Stimulated activated memory B cell treated with anti-CD40 and anti-IgM and Interleukin-4, amounts not matched to agents 10 μg/mL and 1 μg/mL and 100 μg/mL, for 72 hours (primary cell): Measurements from ENCODE around the gene LIG1.
A peak's percentile ranks its signal among the peaks of the same experiment; 100 is the strongest.

ENCODE experiments used
- ATAC-seq: fragments of 150-1000 bp; cut with Tn5 transposase; 2 replicates; pipeline ENCODE4 v1.10.0; 2021
- H3K27ac Mint-ChIP-seq: one replicate; pipeline ENCODE4 v1.8.0; 2022; ENCODE audit warnings: mild to moderate bottlenecking, mixed read lengths
- H3K27me3 Mint-ChIP-seq: one replicate; pipeline ENCODE4 v1.8.0; 2022; ENCODE audit warnings: mixed read lengths
- H3K36me3 Mint-ChIP-seq: one replicate; pipeline ENCODE4 v1.8.0; 2022; ENCODE audit warnings: mixed read lengths
- H3K4me1 Mint-ChIP-seq: one replicate; pipeline ENCODE4 v1.8.0; 2022; ENCODE audit warnings: mixed read lengths
- H3K4me3 Mint-ChIP-seq: one replicate; pipeline ENCODE4 v1.8.0; 2022; ENCODE audit warnings: mild to moderate bottlenecking, moderate library complexity, mixed read lengths
- H3K9me3 Mint-ChIP-seq: one replicate; pipeline ENCODE4 v1.8.0; 2022; ENCODE audit warnings: mixed read lengths

LIG1 gene

GRCh38 chr19:48169939-48170803 lies at the start of gene LIG1, which contains the start of gene ZSWIM9:
Gene LIG1, minus strand, starts transcription at chr19:48170344. Its CDS starts 4,778 bp downstream, at chr19:48165566.
Gene ZSWIM9, plus strand, starts transcription at chr19:48170680. Its CDS starts 1,123 bp downstream, at chr19:48171803.
- peak; percentile 96 for ATAC-seq
- H3K4me1 Mint-ChIP-seq = peaks cover 22% of the 10 kb centered on the region
- no peaks in the 10 kb centered on the region for H3K27me3 Mint-ChIP-seq
- no peaks in the 10 kb centered on the region for H3K9me3 Mint-ChIP-seq
- H3K36me3 Mint-ChIP-seq = peaks cover 26% of the 10 kb centered on the region
- peak within 1 kb of the TSS; percentile 90 for H3K27ac Mint-ChIP-seq
- peak within 1 kb of the TSS; percentile 90 for H3K4me3 Mint-ChIP-seq

GRCh38 chr19:48218997-48219396 lies 48.9 kb upstream of the LIG1 start:
- H3K36me3 Mint-ChIP-seq = peaks cover 54% of the 10 kb centered on the region
- no peak for ATAC-seq
- no peak overlapping the region for H3K27ac Mint-ChIP-seq
- no peaks in the 10 kb centered on the region for H3K4me1 Mint-ChIP-seq
- no peaks in the 10 kb centered on the region for H3K27me3 Mint-ChIP-seq
- H3K4me3 Mint-ChIP-seq = no peak overlapping the region
- no peaks in the 10 kb centered on the region for H3K9me3 Mint-ChIP-seq

GRCh38 chr19:48216933-48217332 lies 46.8 kb upstream of the LIG1 start:
- H3K4me3 Mint-ChIP-seq = no peak overlapping the region
- no peaks in the 10 kb centered on the region for H3K27me3 Mint-ChIP-seq
- no peak overlapping the region for H3K27ac Mint-ChIP-seq
- peaks cover 63% of the 10 kb centered on the region for H3K36me3 Mint-ChIP-seq
- no peaks in the 10 kb centered on the region for H3K9me3 Mint-ChIP-seq
- no peak for ATAC-seq
- H3K4me1 Mint-ChIP-seq = no peaks in the 10 kb centered on the region

- H3K36me3 Mint-ChIP-seq = peaks cover 65% of the 10 kb centered on the region
- H3K9me3 Mint-ChIP-seq = no peaks in the 10 kb centered on the region
- peaks cover 7% of the 10 kb centered on the region for H3K4me1 Mint-ChIP-seq
- no peak overlapping the region for H3K27ac Mint-ChIP-seq
- no peak overlapping the region for H3K4me3 Mint-ChIP-seq
- no peaks in the 10 kb centered on the region for H3K27me3 Mint-ChIP-seq
- no peak for ATAC-seq
These were observed 43.8 kb upstream of the LIG1 start for GRCh38 chr19:48213959-48214358.

- Mint-ChIP-seq H3K27ac (peak overlapping the region; percentile 55), H3K4me1 (peaks cover 24% of the 10 kb centered on the region), H3K9me3 (no peaks in the 10 kb centered on the region), H3K27me3 (no peaks in the 10 kb centered on the region), H3K4me3 (no peak overlapping the region), H3K36me3 (peaks cover 41% of the 10 kb centered on the region)
- no peak for ATAC-seq
These were observed 39.9 kb upstream of the LIG1 start for GRCh38 chr19:48210005-48210404.

GRCh38 chr19:48206397-48207093 lies 36.4 kb upstream of the LIG1 start:
- Mint-ChIP-seq H3K4me3 (no peak overlapping the region), H3K9me3 (no peaks in the 10 kb centered on the region), H3K27ac (peak overlapping the region; percentile 77)

GRCh38 chr19:48203794-48204628 lies 33.9 kb upstream of the LIG1 start:
- no peaks in the 10 kb centered on the region for H3K27me3 Mint-ChIP-seq
- H3K36me3 Mint-ChIP-seq = peaks cover under 1% of the 10 kb centered on the region
- no peak overlapping the region for H3K27ac Mint-ChIP-seq
- peak; percentile 100 for ATAC-seq
- no peak overlapping the region for H3K4me3 Mint-ChIP-seq
- no peaks in the 10 kb centered on the region for H3K9me3 Mint-ChIP-seq
- H3K4me1 Mint-ChIP-seq = peaks cover 17% of the 10 kb centered on the region

More at GRCh38 chr19:48206397-48207093, 36.4 kb upstream of the LIG1 start:
- Mint-ChIP-seq H3K4me1 (peaks cover 24% of the 10 kb centered on the region), H3K27me3 (no peaks in the 10 kb centered on the region), H3K36me3 (peaks cover 15% of the 10 kb centered on the region)
- no peak for ATAC-seq

- Mint-ChIP-seq H3K9me3 (no peaks in the 10 kb centered on the region), H3K4me3 (no peak overlapping the region), H3K27ac (no peak overlapping the region), H3K4me1 (peaks cover 17% of the 10 kb centered on the region), H3K27me3 (no peaks in the 10 kb centered on the region), H3K36me3 (peaks cover 5% of the 10 kb centered on the region)
- ATAC-seq = no peak
These were observed 33.2 kb upstream of the LIG1 start for GRCh38 chr19:48203222-48203793.

- H3K27ac Mint-ChIP-seq = no peak overlapping the region
- peaks cover 11% of the 10 kb centered on the region for H3K27me3 Mint-ChIP-seq
- H3K4me1 Mint-ChIP-seq = peaks cover 19% of the 10 kb centered on the region
- peaks cover 25% of the 10 kb centered on the region for H3K36me3 Mint-ChIP-seq
- no peak for ATAC-seq
- no peak overlapping the region for H3K4me3 Mint-ChIP-seq
- no peaks in the 10 kb centered on the region for H3K9me3 Mint-ChIP-seq
These were observed 27.0 kb upstream of the LIG1 start for GRCh38 chr19:48196933-48197665.

GRCh38 chr19:48196321-48196763 lies 26.2 kb upstream of the LIG1 start:
- peaks cover 11% of the 10 kb centered on the region for H3K27me3 Mint-ChIP-seq
- no peaks in the 10 kb centered on the region for H3K9me3 Mint-ChIP-seq
- H3K4me1 Mint-ChIP-seq = peaks cover 19% of the 10 kb centered on the region
- H3K27ac Mint-ChIP-seq = no peak overlapping the region
- no peak overlapping the region for H3K4me3 Mint-ChIP-seq
- no peak for ATAC-seq
- peaks cover 25% of the 10 kb centered on the region for H3K36me3 Mint-ChIP-seq

GRCh38 chr19:48194844-48195830 lies 25.0 kb upstream of the LIG1 start:
- H3K9me3 Mint-ChIP-seq = no peaks in the 10 kb centered on the region
- ATAC-seq = no peak
- peaks cover 30% of the 10 kb centered on the region for H3K36me3 Mint-ChIP-seq
- H3K4me1 Mint-ChIP-seq = peaks cover 26% of the 10 kb centered on the region
- H3K27me3 Mint-ChIP-seq = peaks cover 11% of the 10 kb centered on the region
- no peak overlapping the region for H3K27ac Mint-ChIP-seq
- H3K4me3 Mint-ChIP-seq = no peak overlapping the region

- peaks cover 11% of the 10 kb centered on the region for H3K27me3 Mint-ChIP-seq
- H3K27ac Mint-ChIP-seq = no peak overlapping the region
- H3K4me3 Mint-ChIP-seq = peak overlapping the region; percentile 38
- H3K9me3 Mint-ChIP-seq = no peaks in the 10 kb centered on the region
- peaks cover 32% of the 10 kb centered on the region for H3K36me3 Mint-ChIP-seq
- no peak for ATAC-seq
- H3K4me1 Mint-ChIP-seq = peaks cover 27% of the 10 kb centered on the region
These were observed 24.1 kb upstream of the LIG1 start for GRCh38 chr19:48194041-48194843.
